AG04449 (cell line): ENCODE results near the gene UBE3B.

ENCODE experiments used
- CTCF ChIA-PET: fragments of 350-600 bp; formaldehyde crosslinking; extraction: SDS; loops from one replicate; lab custom pipeline; 2021; ENCODE audit warnings: antibody characterized with exemption; lab: Yijun Ruan, JAX
- POLR2A ChIA-PET: fragments of 400-600, 350-600 bp; formaldehyde crosslinking; extraction: SDS; loops from one replicate; lab custom pipeline; 2020; ENCODE audit warnings: antibody characterized with exemption, inconsistent platforms; lab: Yijun Ruan, JAX
- DNase-seq: peaks from one replicate; pipeline ENCODE4 v3.0.0-alpha.2; 2010; ENCODE audit warnings: low read depth, low spot score
- H3K4me3 ChIP-seq: 2 replicates; pipeline ENCODE4 v1.5.1; 2011; ENCODE audit warnings: low read depth, mild to moderate bottlenecking, control low read depth, low read length
- CTCF ChIP-seq: IDR thresholded peaks from one replicate; pipeline ENCODE4 v1.5.1; 2011; ENCODE audit warnings: mild to moderate bottlenecking, moderate library complexity, low read length, control low read depth, inconsistent platforms; ENCODE audit not compliant: insufficient read depth; ENCODE audit errors: missing control alignments

Gene UBE3B

GRCh38 chr12:109500406-109501185 lies 23.2 kb downstream of the UBE3B start:
- H3K4me3 ChIP-seq, result no peak overlapping the region
- ChIA-PET CTCF (interaction anchor here (0.9 to 1.8 kb wide), 5 partner anchors 19 to 97 kb away, joined by 3 to 8 read pairs (median 3); no protein-coding TSS in a partner anchor), POLR2A (no interaction called here)
- TF ChIP-seq CTCF, result no peak
- no peak for DNase-seq

DNA sequence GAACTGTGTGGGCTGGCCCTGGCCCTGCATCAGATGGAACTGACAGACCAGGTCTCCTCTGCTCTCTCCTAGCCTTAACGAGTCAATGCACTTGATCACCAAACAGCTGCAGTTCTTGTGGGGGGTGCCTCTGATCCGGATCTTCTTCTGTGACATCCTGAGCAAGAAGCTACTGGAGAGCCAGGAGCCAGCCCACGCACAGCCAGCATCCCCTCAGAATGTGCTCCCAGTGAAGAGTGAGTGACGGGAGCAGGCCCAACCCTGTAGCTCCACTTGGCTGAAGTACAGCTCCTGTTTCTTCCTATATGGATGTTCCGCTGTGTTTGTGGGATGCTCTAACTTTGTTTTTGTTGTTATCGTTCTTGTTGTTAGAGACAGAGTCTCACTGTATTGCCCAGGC lies 23.9 kb downstream of the UBE3B start:
- no peak for TF ChIP-seq CTCF
- H3K4me3 ChIP-seq, result no peak overlapping the region
- CTCF ChIA-PET, result interaction anchor here (0.7 to 1.8 kb wide), 7 partner anchors 8 to 96 kb away, joined by 3 to 8 read pairs (median 3); no protein-coding TSS in a partner anchor
- POLR2A ChIA-PET, result no interaction called here
- no peak for DNase-seq

GRCh38 chr12:109502332-109502731 lies 24.9 kb downstream of the UBE3B start:
- ChIA-PET CTCF (interaction anchor here (1.3 to 1.8 kb wide), 3 partner anchors 17 to 95 kb away, joined by 3 to 8 read pairs (median 4); no protein-coding TSS in a partner anchor), POLR2A (no interaction called here)
- no peak for TF ChIP-seq CTCF
- no peak for DNase-seq
- H3K4me3 ChIP-seq, result no peak overlapping the region

GRCh38 chr12:109503611-109504010 lies 26.2 kb downstream of the UBE3B start:
- POLR2A ChIA-PET, result no interaction called here
- CTCF ChIA-PET, result interaction anchor here (0.7 to 2.7 kb wide), 5 partner anchors 9 to 272 kb away, joined by 3 to 15 read pairs (median 3); no protein-coding TSS in a partner anchor
- H3K4me3 ChIP-seq, result no peak overlapping the region
- DNase-seq, result no peak
- TF ChIP-seq CTCF, result no peak

DNA sequence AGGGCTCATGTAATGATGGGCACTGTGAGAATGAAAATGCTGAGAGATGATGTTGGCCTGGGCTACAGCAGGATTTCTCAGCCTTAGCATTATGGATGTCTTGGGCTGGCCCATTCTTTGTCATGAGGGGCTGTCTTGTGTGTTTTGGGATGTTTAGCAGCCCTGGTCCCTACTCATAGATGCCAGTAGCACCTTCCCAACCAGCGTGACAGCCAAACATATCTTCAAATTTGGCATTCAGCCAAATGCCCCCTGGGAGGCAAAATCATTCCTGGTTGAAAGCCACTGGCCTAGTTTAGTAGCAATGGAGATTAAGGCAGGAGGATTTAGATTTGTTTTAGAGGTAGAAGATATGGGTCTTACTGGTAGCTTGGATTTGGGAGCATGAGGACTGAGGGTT lies 26.6 kb downstream of the UBE3B start:
- DNase-seq, result no peak
- H3K4me3 ChIP-seq, result no peak overlapping the region
- ChIA-PET POLR2A (no interaction called here), CTCF (interaction anchor here (0.7 to 5.3 kb wide), 6 partner anchors 9 to 272 kb away, joined by 3 to 16 read pairs (median 4); no protein-coding TSS in a partner anchor)
- no peak for TF ChIP-seq CTCF

- POLR2A ChIA-PET, result no interaction called here
- CTCF ChIA-PET, result interaction anchor here (1.5 to 4.2 kb wide), 4 partner anchors 8 to 265 kb away, joined by 6 to 51 read pairs (median 17); no protein-coding TSS in a partner anchor
- TF ChIP-seq CTCF, result no peak
- no peak for DNase-seq
- no peak overlapping the region for H3K4me3 ChIP-seq
Measured at GRCh38 chr12:109510196-109510595, 32.8 kb downstream of the UBE3B start.
